Measurements from ENCODE around the gene CNTF. TPM values are rescaled to one million over a fixed set of nuclear protein-coding genes. Genes with fewer than 3 reads are reported as not detected.
A peak's percentile ranks its signal among the peaks of the same experiment; 100 is the strongest.

CNTF gene
- total RNA-seq, 1 experiment from 2014 or later: 1.6 TPM

DNA sequence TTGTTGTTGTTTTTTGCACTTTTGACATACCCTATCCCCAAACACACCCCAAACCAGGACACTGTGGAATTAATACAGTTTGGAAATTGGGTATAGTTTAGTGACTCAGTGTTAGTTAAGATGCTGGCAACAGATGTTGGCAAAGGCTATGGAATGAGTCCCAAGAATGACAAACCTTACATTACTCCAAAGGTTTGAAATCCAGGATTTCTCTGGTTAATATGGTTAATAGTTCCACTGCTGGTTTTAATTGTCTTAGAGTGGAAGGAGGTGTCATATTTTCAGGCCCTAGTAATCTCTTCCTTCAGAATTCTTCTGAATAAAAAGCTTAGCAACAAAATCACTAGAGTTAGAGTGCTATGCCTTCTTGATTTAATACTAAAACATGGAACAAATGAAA is 47.6 kb upstream of the CNTF start:
- Histone ChIP-seq H3K79me2 (ENCODE audit: low read length) (peaks cover 41% of the 10 kb centered on the region), H3F3A (ENCODE audit: low read length, unreplicated experiment) (peaks cover 20% of the 10 kb centered on the region), H3K4me1 (ENCODE audit: insufficient read depth, low read length) (peaks cover 47% of the 10 kb centered on the region), H4K20me1 (ENCODE audit: low read length) (peaks cover 2% of the 10 kb centered on the region; the same call in 1 of the 2 replicates), H3K9ac (ENCODE audit: low read length) (peak overlapping the region; percentile 62), H3K9me2 (replicated peaks; ENCODE audit: low read length) (no peaks in the 10 kb centered on the region), H3K9me3 (ENCODE audit: low read length) (no peaks in the 10 kb centered on the region), H3K27me3 (ENCODE audit: low read length) (no peaks in the 10 kb centered on the region), H3K27ac (ENCODE audit: low read length) (peak overlapping the region; percentile 97), H3K36me3 (ENCODE audit: low read depth, low read length) (no peaks in the 10 kb centered on the region), H2AFZ (ENCODE audit: low read length) (no peak overlapping the region), H3K4me3 (ENCODE audit: low read length) (peak overlapping the region; percentile 57), H3K4me2 (ENCODE audit: low read length) (peak overlapping the region; percentile 92)
- no peak for TF ChIP-seq EZH2phosphoT487 (IDR thresholded peaks at IDR 0.05; ENCODE audit: borderline replicate concordance, low read length)
- TF ChIP-seq CTCF (conservative IDR thresholded peaks at IDR 0.05; ENCODE audit: low read depth, low read length): no peak
- TF ChIP-seq EZH2 (IDR thresholded peaks at IDR 0.05; ENCODE audit: low read length, unreplicated experiment): no peak
- ChIA-PET POLR2A (ENCODE audit: unreplicated experiment) (no interaction called here), CTCF (no interaction called here)
- intact Hi-C loops (cut with micrococcal nuclease): loop anchor here (5.0 kb wide), 3 partner anchors 183 to 1253 kb away; partner anchors contain the start of genes FAM111A and TNKS1BP1
- ATAC-seq (no peak), DNase-seq (peak; percentile 64)
- no TSS peak for BruUV-seq (replicated peaks)

DNA sequence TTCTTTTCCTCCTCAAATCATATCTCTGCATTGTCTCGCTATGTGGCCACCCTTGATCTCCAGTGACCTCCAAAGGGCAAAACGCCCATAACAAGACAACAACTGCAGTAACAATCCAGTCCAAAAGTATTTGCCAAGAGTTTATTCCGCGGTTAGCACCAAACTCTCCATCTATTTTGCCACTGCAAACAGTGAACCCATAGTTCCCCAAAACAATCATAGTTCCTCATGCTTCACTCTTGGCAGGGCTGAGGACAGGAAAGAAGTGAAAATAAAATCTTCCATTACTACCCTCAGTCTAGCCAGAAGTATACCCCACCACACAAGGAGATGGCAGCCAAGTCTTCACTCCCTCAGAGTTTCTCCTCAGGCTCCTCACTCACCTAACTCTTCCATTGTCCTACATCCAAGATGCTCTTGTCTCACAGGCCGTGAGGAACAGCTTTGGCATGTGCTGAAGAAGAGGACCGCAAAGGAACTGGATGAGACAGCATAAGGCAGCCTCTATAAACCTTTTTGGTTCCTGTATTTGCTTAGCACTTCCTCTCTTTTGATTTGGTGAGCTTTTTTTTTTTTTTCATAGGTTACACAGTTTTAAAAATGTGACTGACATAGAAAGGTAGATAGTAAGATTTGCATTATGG is 47.0 kb upstream of the CNTF start, which contains the start of gene LPXN:
Gene LPXN, minus strand, starts transcription at position 480 of the 644 bp plus-strand sequence. Its CDS starts 84 bp downstream, at position 396.
- Histone ChIP-seq H3K9ac (ENCODE audit: low read length) (peak within 1 kb of the TSS; percentile 99), H3K4me3 (ENCODE audit: low read length) (peak within 1 kb of the TSS; percentile 80), H3F3A (ENCODE audit: low read length, unreplicated experiment) (peaks cover 20% of the 10 kb centered on the region), H3K9me3 (ENCODE audit: low read length) (no peaks in the 10 kb centered on the region), H3K4me2 (ENCODE audit: low read length) (peak within 1 kb of the TSS; percentile 92), H3K27me3 (ENCODE audit: low read length) (no peaks in the 10 kb centered on the region), H3K27ac (ENCODE audit: low read length) (peak within 1 kb of the TSS; percentile 97), H3K79me2 (ENCODE audit: low read length) (peaks cover 47% of the 10 kb centered on the region), H2AFZ (ENCODE audit: low read length) (no peak within 1 kb of the TSS), H3K36me3 (ENCODE audit: low read depth, low read length) (no peaks in the 10 kb centered on the region), H3K4me1 (ENCODE audit: insufficient read depth, low read length) (peaks cover 47% of the 10 kb centered on the region), H4K20me1 (ENCODE audit: low read length) (peaks cover 8% of the 10 kb centered on the region), H3K9me2 (replicated peaks; ENCODE audit: low read length) (no peaks in the 10 kb centered on the region)
- TF ChIP-seq EZH2phosphoT487 (IDR thresholded peaks at IDR 0.05; ENCODE audit: borderline replicate concordance, low read length) (no peak), CTCF (conservative IDR thresholded peaks at IDR 0.05; ENCODE audit: low read depth, low read length) (no peak)
- ATAC-seq: peak; percentile 2; the same call in 1 of the 2 replicates
- BruUV-seq (replicated peaks): no TSS peak
- DNase-seq: peak; percentile 90
- intact Hi-C loops (cut with micrococcal nuclease): loop anchor here (2.0 to 5.0 kb wide), 4 partner anchors 183 to 1253 kb away; partner anchors contain the start of genes FAM111A and TNKS1BP1
- ChIA-PET POLR2A (ENCODE audit: unreplicated experiment) (interaction anchor here (0.6 kb wide), 1 partner anchor 1094 kb away, joined by 4 read pairs; no protein-coding TSS in a partner anchor), CTCF (interaction anchor here (0.5 to 0.6 kb wide), 5 partner anchors 54 to 982 kb away, joined by 3 to 6 read pairs (median 5); no protein-coding TSS in a partner anchor)
